Activated B cell treated with CpG ODN at 0.5 μM for 24 hours (primary cell): ENCODE data around the gene BIN2. TPM values are rescaled to one million over a fixed set of nuclear protein-coding genes. Genes with fewer than 3 reads are reported as not detected.

Experiments used
- ATAC-seq: fragments of 200-7000 bp; cut with Tn5 transposase; one replicate; pipeline ENCODE4 v1.10.0; 2021; ENCODE audit warnings: low read depth, mild to moderate bottlenecking, moderate library complexity
- CTCF ChIA-PET: fragments of 350-600 bp; sonication (Branson Sonifier 250); formaldehyde crosslinking; loops from one replicate; lab custom pipeline; 2021; ENCODE audit warnings: antibody characterized with exemption; lab: Charles Lee
- POLR2A ChIA-PET: fragments of 350-600 bp; sonication (Branson Sonifier 250); formaldehyde crosslinking; loops from one replicate; lab custom pipeline; 2021; ENCODE audit warnings: antibody characterized with exemption; lab: Charles Lee
- DNase-seq: peaks from one replicate; pipeline ENCODE4 v3.0.0; 2022
- H3K27ac Mint-ChIP-seq: one replicate; pipeline ENCODE4 v1.8.0; 2020; ENCODE audit warnings: mixed read lengths
- H3K27me3 Mint-ChIP-seq: one replicate; pipeline ENCODE4 v1.8.0; 2021; ENCODE audit warnings: mixed read lengths
- H3K36me3 Mint-ChIP-seq: one replicate; pipeline ENCODE4 v1.8.0; 2021; ENCODE audit warnings: low read depth, mixed read lengths
- H3K4me1 Mint-ChIP-seq: one replicate; pipeline ENCODE4 v1.8.0; 2021; ENCODE audit warnings: mixed read lengths
- H3K4me3 Mint-ChIP-seq: one replicate; pipeline ENCODE4 v1.8.0; 2020; ENCODE audit warnings: mild to moderate bottlenecking, mixed read lengths
- H3K9me3 Mint-ChIP-seq: one replicate; pipeline ENCODE4 v1.8.0; 2020; ENCODE audit warnings: mixed read lengths
- CTCF ChIP-seq: fragments of 200-600 bp; IDR thresholded peaks from one replicate; pipeline ENCODE4 v1.8.0; 2022; ENCODE audit warnings: antibody characterized with exemption, mild to moderate bottlenecking
- intact Hi-C: fragments of 100-400 bp; cut with micrococcal nuclease; formaldehyde crosslinking; loops from one replicate; pipeline ENCODE4 v1.15.1; 2024
- total RNA-seq: library from RNA; stranded (reverse); gene quantifications from 2 replicates; pipeline ENCODE4 v1.2.3, GENCODE V29; 2022

The BIN2 gene
- total RNA-seq, 1 donor from 2014 or later = 25.6 TPM

GRCh38 chr12:51364001-51364400, 40.0 kb upstream of the BIN2 start:
- H3K4me3 Mint-ChIP-seq = no peak overlapping the region

GRCh38 chr12:51362747-51363342, 38.9 kb upstream of the BIN2 start:
- no peak for TF ChIP-seq CTCF
- H3K4me3 Mint-ChIP-seq = no peak overlapping the region
- H3K27me3 Mint-ChIP-seq = no peaks in the 10 kb centered on the region
- H3K36me3 Mint-ChIP-seq = peaks cover 37% of the 10 kb centered on the region
- ChIA-PET CTCF (interaction anchor here (1.0 to 1.3 kb wide), 2 partner anchors 12 to 21 kb away, joined by 3 to 4 read pairs; no protein-coding TSS in a partner anchor), POLR2A (no interaction called here)
- DNase-seq (no peak), ATAC-seq (no peak)
- no peaks in the 10 kb centered on the region for H3K9me3 Mint-ChIP-seq
- intact Hi-C loops = loop anchor here (10.0 kb wide), 1 partner anchor 438 kb away; a partner anchor contains a TSS
- H3K27ac Mint-ChIP-seq = no peak overlapping the region
- peaks cover 39% of the 10 kb centered on the region for H3K4me1 Mint-ChIP-seq

More at GRCh38 chr12:51364001-51364400, 40.0 kb upstream of the BIN2 start:
- POLR2A ChIA-PET = no interaction called here
- no peak overlapping the region for H3K27ac Mint-ChIP-seq
- no peaks in the 10 kb centered on the region for H3K9me3 Mint-ChIP-seq
- no peak for TF ChIP-seq CTCF
- H3K36me3 Mint-ChIP-seq = peaks cover 37% of the 10 kb centered on the region
- peaks cover 39% of the 10 kb centered on the region for H3K4me1 Mint-ChIP-seq
- no peak for ATAC-seq
- no peaks in the 10 kb centered on the region for H3K27me3 Mint-ChIP-seq
- DNase-seq = no peak
- intact Hi-C loops = loop anchor here (10.0 kb wide), 1 partner anchor 439 kb away; a partner anchor contains a TSS
- CTCF ChIA-PET = no interaction called here

- DNase-seq (no peak), ATAC-seq (no peak)
- intact Hi-C loops = loop anchor here (10.0 kb wide), 1 partner anchor 438 kb away; a partner anchor contains a TSS
- Mint-ChIP-seq H3K4me3 (no peak overlapping the region), H3K27ac (no peak overlapping the region), H3K27me3 (no peaks in the 10 kb centered on the region), H3K9me3 (no peaks in the 10 kb centered on the region), H3K36me3 (peaks cover 36% of the 10 kb centered on the region), H3K4me1 (peaks cover 39% of the 10 kb centered on the region)
- TF ChIP-seq CTCF = no peak
- ChIA-PET POLR2A (interaction anchor here (0.8 to 1.0 kb wide), 2 partner anchors 42 to 124 kb away, joined by 3 to 4 read pairs; partner anchors contain the start of gene DAZAP2), CTCF (interaction anchor here (1.0 to 1.5 kb wide), 3 partner anchors 12 to 375 kb away, joined by 3 to 4 read pairs (median 4); no protein-coding TSS in a partner anchor)
Measured at GRCh38 chr12:51362307-51362706, 38.3 kb upstream of the BIN2 start.

GRCh38 chr12:51361161-51362016, 37.4 kb upstream of the BIN2 start:
- H3K4me3 Mint-ChIP-seq = no peak overlapping the region
- no peak for TF ChIP-seq CTCF
- no peaks in the 10 kb centered on the region for H3K9me3 Mint-ChIP-seq
- ChIA-PET POLR2A (interaction anchor here (0.6 to 1.0 kb wide), 3 partner anchors 41 to 123 kb away, joined by 3 to 4 read pairs (median 3); partner anchors contain the start of gene DAZAP2), CTCF (interaction anchor here (1.3 to 1.5 kb wide), 2 partner anchors 374 to 376 kb away, joined by 3 to 4 read pairs; no protein-coding TSS in a partner anchor)
- intact Hi-C loops = loop anchor here (10.0 kb wide), 1 partner anchor 437 kb away; a partner anchor contains a TSS
- ATAC-seq (no peak), DNase-seq (no peak)
- no peak overlapping the region for H3K27ac Mint-ChIP-seq
- peaks cover 34% of the 10 kb centered on the region for H3K36me3 Mint-ChIP-seq
- peaks cover 45% of the 10 kb centered on the region for H3K4me1 Mint-ChIP-seq
- H3K27me3 Mint-ChIP-seq = no peaks in the 10 kb centered on the region
